C4-2B (cell line): ENCODE results near the gene ABHD17C.

Source experiments
- H3K27ac ChIP-seq: fragments of 450-650 bp; 2 replicates; pipeline ENCODE4 v1.5.1; 2017
- CTCF ChIP-seq: fragments of 450-650 bp; conservative IDR thresholded peaks from 2 replicates; pipeline ENCODE4 v1.5.1; 2017; ENCODE audit warnings: mild to moderate bottlenecking
- ZFX ChIP-seq: fragments of 450-650 bp; IDR thresholded peaks from 2 replicates; pipeline ENCODE4 v1.6.1; 2017

The ABHD17C gene

GRCh38 chr15:80730387-80730786, 35.3 kb downstream of the ABHD17C start:
- no peak overlapping the region for H3K27ac ChIP-seq
- no peak for TF ChIP-seq ZFX
- no peak for TF ChIP-seq CTCF

- H3K27ac ChIP-seq, result no peak overlapping the region
Measured at GRCh38 chr15:80730926-80731325, 35.8 kb downstream of the ABHD17C start.

GRCh38 chr15:80732167-80732566, 37.1 kb downstream of the ABHD17C start:
- TF ChIP-seq ZFX, result no peak
- TF ChIP-seq CTCF, result no peak
- no peak overlapping the region for H3K27ac ChIP-seq

More at GRCh38 chr15:80730926-80731325, 35.8 kb downstream of the ABHD17C start:
- TF ChIP-seq CTCF, result no peak
- TF ChIP-seq ZFX, result no peak

GRCh38 chr15:80732818-80733217, 37.7 kb downstream of the ABHD17C start:
- H3K27ac ChIP-seq, result no peak overlapping the region

GRCh38 chr15:80733460-80733859, 38.4 kb downstream of the ABHD17C start:
- no peak for TF ChIP-seq CTCF
- no peak for TF ChIP-seq ZFX
- no peak overlapping the region for H3K27ac ChIP-seq

More at GRCh38 chr15:80732818-80733217, 37.7 kb downstream of the ABHD17C start:
- TF ChIP-seq ZFX (no peak), CTCF (no peak)

- no peak for TF ChIP-seq ZFX
- no peak for TF ChIP-seq CTCF
- H3K27ac ChIP-seq, result no peak overlapping the region
Measured at GRCh38 chr15:80735344-80735743, 40.2 kb downstream of the ABHD17C start.

- no peak for TF ChIP-seq ZFX
- no peak for TF ChIP-seq CTCF
- no peak overlapping the region for H3K27ac ChIP-seq
Measured at GRCh38 chr15:80736560-80736959, 41.5 kb downstream of the ABHD17C start.
